Glutamatergic neuron (in vitro differentiated cells): Measurements from ENCODE around the gene KIRREL3. TPM values are rescaled to one million over a fixed set of nuclear protein-coding genes. Genes with fewer than 3 reads are reported as not detected.

Experiments
- DNase-seq: peaks from one replicate; pipeline ENCODE4 v3.0.0; 2022
- H3K27ac Mint-ChIP-seq: one replicate; pipeline ENCODE4 v1.8.0; 2020; ENCODE audit warnings: mild to moderate bottlenecking, mixed read lengths, inconsistent platforms; ENCODE audit not compliant: unreplicated experiment
- H3K27me3 Mint-ChIP-seq: one replicate; pipeline ENCODE4 v1.8.0; 2020; ENCODE audit warnings: mild to moderate bottlenecking, moderate library complexity, mixed read lengths, inconsistent platforms; ENCODE audit not compliant: unreplicated experiment
- H3K36me3 Mint-ChIP-seq: one replicate; pipeline ENCODE4 v1.8.0; 2020; ENCODE audit warnings: mild to moderate bottlenecking, mixed read lengths, inconsistent platforms; ENCODE audit not compliant: unreplicated experiment
- H3K4me1 Mint-ChIP-seq: one replicate; pipeline ENCODE4 v1.8.0; 2020; ENCODE audit warnings: mild to moderate bottlenecking, low read depth, mixed read lengths, inconsistent platforms; ENCODE audit not compliant: unreplicated experiment
- H3K4me3 Mint-ChIP-seq: one replicate; pipeline ENCODE4 v1.8.0; 2020; ENCODE audit warnings: mild to moderate bottlenecking, mixed read lengths, inconsistent platforms; ENCODE audit not compliant: unreplicated experiment
- H3K9me3 Mint-ChIP-seq: one replicate; pipeline ENCODE4 v1.8.0; 2020; ENCODE audit warnings: mild to moderate bottlenecking, moderate library complexity, mixed read lengths, inconsistent platforms; ENCODE audit not compliant: unreplicated experiment
- total RNA-seq: library from RNA; stranded (reverse); fragmentation: NEBNext Ultra II Directional; extraction: Animal tissue kit (Norgen Biotek cat#: 25700); gene quantifications from one replicate; pipeline ENCODE4 v1.2.1, GENCODE V29; 2021; ENCODE audit not compliant: unreplicated experiment
- TF ChIP-seq, protein P1 (sequence below): fragments of 200-600 bp; sonication (generic); IDR thresholded peaks from one replicate; pipeline ENCODE4 v1.5.0; 2021; ENCODE audit not compliant: partially characterized antibody, unreplicated experiment

The KIRREL3 gene
- total RNA-seq, 1 donor from 2014 or later: 25.3 TPM

- TF ChIP-seq, protein P1, sequence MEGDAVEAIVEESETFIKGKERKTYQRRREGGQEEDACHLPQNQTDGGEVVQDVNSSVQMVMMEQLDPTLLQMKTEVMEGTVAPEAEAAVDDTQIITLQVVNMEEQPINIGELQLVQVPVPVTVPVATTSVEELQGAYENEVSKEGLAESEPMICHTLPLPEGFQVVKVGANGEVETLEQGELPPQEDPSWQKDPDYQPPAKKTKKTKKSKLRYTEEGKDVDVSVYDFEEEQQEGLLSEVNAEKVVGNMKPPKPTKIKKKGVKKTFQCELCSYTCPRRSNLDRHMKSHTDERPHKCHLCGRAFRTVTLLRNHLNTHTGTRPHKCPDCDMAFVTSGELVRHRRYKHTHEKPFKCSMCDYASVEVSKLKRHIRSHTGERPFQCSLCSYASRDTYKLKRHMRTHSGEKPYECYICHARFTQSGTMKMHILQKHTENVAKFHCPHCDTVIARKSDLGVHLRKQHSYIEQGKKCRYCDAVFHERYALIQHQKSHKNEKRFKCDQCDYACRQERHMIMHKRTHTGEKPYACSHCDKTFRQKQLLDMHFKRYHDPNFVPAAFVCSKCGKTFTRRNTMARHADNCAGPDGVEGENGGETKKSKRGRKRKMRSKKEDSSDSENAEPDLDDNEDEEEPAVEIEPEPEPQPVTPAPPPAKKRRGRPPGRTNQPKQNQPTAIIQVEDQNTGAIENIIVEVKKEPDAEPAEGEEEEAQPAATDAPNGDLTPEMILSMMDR: no peak
- Mint-ChIP-seq H3K4me1 (peaks cover 2% of the 10 kb centered on the region), H3K27ac (no peak overlapping the region), H3K36me3 (no peaks in the 10 kb centered on the region), H3K27me3 (peaks cover 5% of the 10 kb centered on the region), H3K4me3 (no peak overlapping the region), H3K9me3 (peaks cover 3% of the 10 kb centered on the region)
- DNase-seq: no peak
Observed at GRCh38 chr11:126886085-126886484, 114.5 kb downstream of the KIRREL3 start.

DNA sequence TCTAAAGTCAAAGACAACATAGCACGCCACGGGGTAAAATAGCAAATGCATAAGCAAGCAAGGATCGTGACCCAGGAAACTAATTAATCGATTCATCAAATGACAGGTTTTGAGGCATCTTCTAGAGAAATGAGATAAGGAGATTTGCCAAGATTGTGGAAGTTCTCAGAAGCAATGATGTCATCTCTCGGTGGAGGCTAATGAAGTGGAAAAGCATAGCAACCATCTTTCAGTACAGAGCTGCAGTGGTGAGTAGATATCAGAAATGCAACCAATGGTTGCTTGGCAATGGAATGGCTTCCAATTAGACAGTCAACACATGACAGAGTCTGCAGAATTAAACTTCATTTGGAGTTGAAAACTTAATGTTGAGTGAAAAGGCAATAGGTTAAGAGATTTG is 116.0 kb downstream of the KIRREL3 start:
- TF ChIP-seq, protein P1: no peak
- H3K27me3 Mint-ChIP-seq: peaks cover 3% of the 10 kb centered on the region
- no peak overlapping the region for H3K4me3 Mint-ChIP-seq
- H3K4me1 Mint-ChIP-seq: no peaks in the 10 kb centered on the region
- H3K36me3 Mint-ChIP-seq: no peaks in the 10 kb centered on the region
- no peaks in the 10 kb centered on the region for H3K9me3 Mint-ChIP-seq
- DNase-seq: no peak
- no peak overlapping the region for H3K27ac Mint-ChIP-seq

DNA sequence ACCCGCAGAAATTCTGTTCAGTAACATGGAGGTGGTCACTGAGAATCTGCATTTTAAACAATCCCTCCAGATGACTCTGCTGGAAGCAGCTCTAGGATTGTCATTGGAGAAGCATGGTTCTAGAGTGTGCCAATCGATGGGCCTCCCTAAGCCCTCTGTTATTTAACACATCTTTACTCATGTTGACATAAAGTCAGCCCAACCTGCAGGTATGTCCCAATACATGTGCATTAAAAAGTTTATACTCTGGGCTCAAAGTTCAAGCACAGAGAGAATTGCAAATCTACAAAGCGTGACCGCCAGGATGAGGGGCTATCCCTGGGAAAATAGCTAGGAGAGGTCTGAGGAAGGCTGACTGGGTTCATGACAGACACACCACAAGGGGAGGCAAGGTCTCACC is 116.4 kb downstream of the KIRREL3 start:
- Mint-ChIP-seq H3K27me3 (peaks cover 3% of the 10 kb centered on the region), H3K27ac (no peak overlapping the region), H3K9me3 (no peaks in the 10 kb centered on the region), H3K36me3 (no peaks in the 10 kb centered on the region), H3K4me1 (no peaks in the 10 kb centered on the region), H3K4me3 (no peak overlapping the region)
- no peak for DNase-seq
- TF ChIP-seq, protein P1: no peak

- DNase-seq: no peak
- Mint-ChIP-seq H3K4me1 (no peaks in the 10 kb centered on the region), H3K27me3 (peaks cover 4% of the 10 kb centered on the region), H3K9me3 (no peaks in the 10 kb centered on the region), H3K36me3 (no peaks in the 10 kb centered on the region), H3K4me3 (no peak overlapping the region), H3K27ac (no peak overlapping the region)
- TF ChIP-seq, protein P1: no peak
Observed at GRCh38 chr11:126880872-126881271, 119.7 kb downstream of the KIRREL3 start.

GRCh38 chr11:126879516-126879915 is 121.1 kb downstream of the KIRREL3 start:
- Mint-ChIP-seq H3K27me3 (peaks cover 4% of the 10 kb centered on the region), H3K27ac (no peak overlapping the region), H3K9me3 (no peaks in the 10 kb centered on the region), H3K4me1 (no peaks in the 10 kb centered on the region), H3K4me3 (no peak overlapping the region), H3K36me3 (no peaks in the 10 kb centered on the region)
- DNase-seq: no peak
- TF ChIP-seq, protein P1: no peak
